Thymus (tissue), 11 donors: Measurements from ENCODE around the gene KCNH8. TPM values are rescaled to one million over a fixed set of nuclear protein-coding genes. Genes with fewer than 3 reads are reported as not detected.

Experiments used
- DNase-seq, 9 donors: peaks; one replicate each; pipeline ENCODE4 v3.0.0-alpha.2; 2013; ENCODE audit warnings: low spot score in 9 of 9, low read depth in 6 of 9, missing footprints in 1 of 9
- H3K27ac ChIP-seq, 2 donors: one replicate each; pipeline ENCODE4 v1.5.1; 2013; ENCODE audit warnings: control low read depth in 1 of 2, low read depth in 1 of 2, low read length in 1 of 2, mild to moderate bottlenecking in 1 of 2, moderate library complexity in 1 of 2
- H3K27me3 ChIP-seq, 2 donors: one replicate each; pipeline ENCODE4 v1.5.1; 2013; ENCODE audit warnings: low read length in 1 of 2; ENCODE audit not compliant: control insufficient read depth in 2 of 2, insufficient read depth in 1 of 2
- H3K36me3 ChIP-seq, 2 donors: one replicate each; pipeline ENCODE4 v1.5.1; 2013; ENCODE audit warnings: low read length in 1 of 2, mild to moderate bottlenecking in 1 of 2, moderate library complexity in 1 of 2; ENCODE audit not compliant: control insufficient read depth in 2 of 2, insufficient read depth in 2 of 2
- H3K4me1 ChIP-seq, 2 donors: one replicate each; pipeline ENCODE4 v1.5.1; 2013; ENCODE audit warnings: low read length in 2 of 2; ENCODE audit not compliant: control insufficient read depth in 2 of 2, insufficient read depth in 2 of 2
- H3K4me3 ChIP-seq, 2 donors: one replicate each; pipeline ENCODE4 v1.5.1; 2013; ENCODE audit warnings: low read length in 2 of 2, control low read depth in 1 of 2, mild to moderate bottlenecking in 1 of 2
- H3K9me3 ChIP-seq, 2 donors: one replicate each; pipeline ENCODE4 v1.5.1; 2013; ENCODE audit warnings: low read length in 1 of 2, mild to moderate bottlenecking in 1 of 2; ENCODE audit not compliant: control insufficient read depth in 2 of 2, insufficient read depth in 1 of 2
- WGBS: extraction: QIAGEN DNeasy Blood & Tissue Kit; methylation state at CpG from one replicate; pipeline ENCODE4 v1.1.7; 2013; 5-methylcytosine and 5-hydroxymethylcytosine counted together
- polyA plus RNA-seq: library from polyadenylated mRNA; stranded (reverse); fragments of 200-250 nt; gene quantifications from one replicate; pipeline ENCODE4 v1.2.3, GENCODE V29; 2013
- total RNA-seq: library from RNA; stranded (reverse); fragments of 120-200 nt; gene quantifications from one replicate; pipeline ENCODE4 v1.2.4, GENCODE V29; 2013
- donor health status: healthy.

The KCNH8 gene
- total and polyA plus RNA-seq, 2 donors: 0.33 to 0.80 TPM

GRCh38 chr3:19254784-19255338 lies 106.6 kb downstream of the KCNH8 start:
- Histone ChIP-seq H3K9me3 (no peaks in the 10 kb centered on the region), H3K27ac (no peak overlapping the region), H3K4me3 (no peak overlapping the region), H3K4me1 (no peaks in the 10 kb centered on the region), H3K27me3 (no peaks in the 10 kb centered on the region), H3K36me3 (no peaks in the 10 kb centered on the region)
- WGBS: 79% methylated on average over 5 of the region's 5 CpGs
- DNase-seq: peak in 1 of 9 donors; percentile 7

- DNase-seq: no peak
- Histone ChIP-seq H3K27ac (no peak overlapping the region), H3K4me3 (no peak overlapping the region), H3K36me3 (no peaks in the 10 kb centered on the region), H3K4me1 (no peaks in the 10 kb centered on the region), H3K9me3 (no peaks in the 10 kb centered on the region), H3K27me3 (no peaks in the 10 kb centered on the region)
- WGBS: 94% methylated on average over 5 of the region's 5 CpGs
Observed at GRCh38 chr3:19256313-19256712, 108.0 kb downstream of the KCNH8 start.

- 96% methylated on average over 3 of the region's 3 CpGs for WGBS
- Histone ChIP-seq H3K27ac (no peak overlapping the region), H3K4me3 (no peak overlapping the region), H3K27me3 (no peaks in the 10 kb centered on the region), H3K9me3 (no peaks in the 10 kb centered on the region), H3K36me3 (no peaks in the 10 kb centered on the region), H3K4me1 (no peaks in the 10 kb centered on the region)
- DNase-seq: no peak
Observed at GRCh38 chr3:19263606-19264005, 115.3 kb downstream of the KCNH8 start.

GRCh38 chr3:19264424-19264823 lies 116.1 kb downstream of the KCNH8 start:
- WGBS: 94% methylated on average over 6 of the region's 6 CpGs
- no peak for DNase-seq
- no peak overlapping the region for H3K27ac ChIP-seq
- no peaks in the 10 kb centered on the region for H3K36me3 ChIP-seq
- no peaks in the 10 kb centered on the region for H3K9me3 ChIP-seq
- no peaks in the 10 kb centered on the region for H3K4me1 ChIP-seq
- no peak overlapping the region for H3K4me3 ChIP-seq
- no peaks in the 10 kb centered on the region for H3K27me3 ChIP-seq

GRCh38 chr3:19267040-19267439 lies 118.7 kb downstream of the KCNH8 start:
- no peak overlapping the region for H3K27ac ChIP-seq
- 94% methylated on average over 4 of the region's 4 CpGs for WGBS
- H3K4me3 ChIP-seq: no peak overlapping the region
- no peaks in the 10 kb centered on the region for H3K36me3 ChIP-seq
- no peaks in the 10 kb centered on the region for H3K4me1 ChIP-seq
- no peaks in the 10 kb centered on the region for H3K27me3 ChIP-seq
- no peaks in the 10 kb centered on the region for H3K9me3 ChIP-seq
- no peak for DNase-seq

GRCh38 chr3:19270481-19270880 lies 122.2 kb downstream of the KCNH8 start:
- Histone ChIP-seq H3K4me3 (no peak overlapping the region), H3K4me1 (no peaks in the 10 kb centered on the region), H3K36me3 (no peaks in the 10 kb centered on the region), H3K27ac (no peak overlapping the region), H3K27me3 (no peaks in the 10 kb centered on the region), H3K9me3 (no peaks in the 10 kb centered on the region)
- WGBS: 97% methylated on average over 2 of the region's 2 CpGs
- no peak for DNase-seq

GRCh38 chr3:19272296-19272695 lies 124.0 kb downstream of the KCNH8 start:
- Histone ChIP-seq H3K27ac (no peak overlapping the region), H3K4me1 (no peaks in the 10 kb centered on the region), H3K36me3 (no peaks in the 10 kb centered on the region), H3K27me3 (no peaks in the 10 kb centered on the region), H3K4me3 (no peak overlapping the region), H3K9me3 (no peaks in the 10 kb centered on the region)
- DNase-seq: no peak
- 85% methylated on average over 3 of the region's 3 CpGs for WGBS

- DNase-seq: no peak
- H3K36me3 ChIP-seq: no peaks in the 10 kb centered on the region
- H3K4me3 ChIP-seq: no peak overlapping the region
- no peaks in the 10 kb centered on the region for H3K27me3 ChIP-seq
- H3K9me3 ChIP-seq: no peaks in the 10 kb centered on the region
- no peak overlapping the region for H3K27ac ChIP-seq
- WGBS: 94% methylated on average over 1 of the region's 1 CpG
- H3K4me1 ChIP-seq: no peaks in the 10 kb centered on the region
Observed at GRCh38 chr3:19273091-19273490, 124.8 kb downstream of the KCNH8 start.

- no peak overlapping the region for H3K27ac ChIP-seq
- H3K9me3 ChIP-seq: no peaks in the 10 kb centered on the region
- WGBS: 86% methylated on average over 1 of the region's 1 CpG
- no peaks in the 10 kb centered on the region for H3K4me1 ChIP-seq
- no peak for DNase-seq
- H3K27me3 ChIP-seq: no peaks in the 10 kb centered on the region
- H3K36me3 ChIP-seq: no peaks in the 10 kb centered on the region
- no peak overlapping the region for H3K4me3 ChIP-seq
Observed at GRCh38 chr3:19274576-19274975, 126.3 kb downstream of the KCNH8 start.

GRCh38 chr3:19284974-19285373 lies 136.7 kb downstream of the KCNH8 start:
- Histone ChIP-seq H3K9me3 (no peaks in the 10 kb centered on the region), H3K27me3 (no peaks in the 10 kb centered on the region), H3K27ac (no peak overlapping the region), H3K4me1 (no peaks in the 10 kb centered on the region), H3K36me3 (no peaks in the 10 kb centered on the region), H3K4me3 (no peak overlapping the region)
- no peak for DNase-seq
- WGBS: 96% methylated on average over 3 of the region's 3 CpGs
